Raji (cell line): ENCODE measurements around the gene CASKIN2.

Source experiments
- POLR2A ChIP-seq: IDR thresholded peaks from 2 replicates; pipeline ENCODE4 v1.6.1; 2011; ENCODE audit warnings: low read depth, low read length, control low read depth; ENCODE audit not compliant: insufficient read depth

The CASKIN2 gene

GRCh38 chr17:75551266-75551665 lies 35.9 kb upstream of the CASKIN2 start:
- no peak for TF ChIP-seq POLR2A

- no peak for TF ChIP-seq POLR2A
These were observed 34.8 kb upstream of the CASKIN2 start for GRCh38 chr17:75550139-75550465.

GRCh38 chr17:75549246-75550138 lies 34.2 kb upstream of the CASKIN2 start:
- no peak for TF ChIP-seq POLR2A

- TF ChIP-seq POLR2A = no peak
These were observed 33.5 kb upstream of the CASKIN2 start for GRCh38 chr17:75548813-75549212.

- no peak for TF ChIP-seq POLR2A
These were observed 31.8 kb upstream of the CASKIN2 start for GRCh38 chr17:75547091-75547490.

- no peak for TF ChIP-seq POLR2A
These were observed 30.8 kb upstream of the CASKIN2 start for GRCh38 chr17:75546181-75546580.

- no peak for TF ChIP-seq POLR2A
These were observed 28.9 kb upstream of the CASKIN2 start for GRCh38 chr17:75544250-75544649.

DNA sequence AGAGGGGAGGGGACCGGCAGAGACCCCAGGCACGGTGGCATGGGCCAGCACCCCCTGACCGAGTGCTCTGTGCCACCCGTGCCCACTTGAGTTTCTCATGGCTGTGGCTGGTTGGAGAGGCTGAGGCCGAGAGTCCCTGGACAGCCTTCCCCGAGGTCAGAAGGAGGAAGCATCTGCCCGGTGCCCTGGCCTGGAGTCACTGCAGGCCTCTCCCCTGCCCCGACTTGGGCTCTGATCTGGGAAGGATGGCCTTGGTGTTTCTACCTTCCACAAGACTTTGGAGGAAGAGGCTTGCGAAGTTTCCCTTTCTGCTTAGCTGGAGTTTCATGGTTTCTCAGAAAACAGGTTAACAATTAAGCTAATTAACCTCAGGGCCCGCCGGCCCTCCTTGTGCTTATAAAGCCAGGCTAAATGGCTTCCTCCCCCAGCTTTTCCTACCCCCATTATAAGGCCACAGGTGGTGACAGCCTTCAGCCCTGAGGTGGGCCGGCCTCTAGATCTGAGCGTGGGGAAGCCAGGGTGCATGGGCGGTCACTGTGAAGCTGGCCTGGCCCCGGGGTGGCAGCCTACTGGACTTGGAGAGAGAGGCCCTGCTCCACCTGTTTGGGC lies 27.5 kb upstream of the CASKIN2 start:
- TF ChIP-seq POLR2A = no peak

- TF ChIP-seq POLR2A = no peak
These were observed 26.9 kb upstream of the CASKIN2 start for GRCh38 chr17:75542229-75542628.

DNA sequence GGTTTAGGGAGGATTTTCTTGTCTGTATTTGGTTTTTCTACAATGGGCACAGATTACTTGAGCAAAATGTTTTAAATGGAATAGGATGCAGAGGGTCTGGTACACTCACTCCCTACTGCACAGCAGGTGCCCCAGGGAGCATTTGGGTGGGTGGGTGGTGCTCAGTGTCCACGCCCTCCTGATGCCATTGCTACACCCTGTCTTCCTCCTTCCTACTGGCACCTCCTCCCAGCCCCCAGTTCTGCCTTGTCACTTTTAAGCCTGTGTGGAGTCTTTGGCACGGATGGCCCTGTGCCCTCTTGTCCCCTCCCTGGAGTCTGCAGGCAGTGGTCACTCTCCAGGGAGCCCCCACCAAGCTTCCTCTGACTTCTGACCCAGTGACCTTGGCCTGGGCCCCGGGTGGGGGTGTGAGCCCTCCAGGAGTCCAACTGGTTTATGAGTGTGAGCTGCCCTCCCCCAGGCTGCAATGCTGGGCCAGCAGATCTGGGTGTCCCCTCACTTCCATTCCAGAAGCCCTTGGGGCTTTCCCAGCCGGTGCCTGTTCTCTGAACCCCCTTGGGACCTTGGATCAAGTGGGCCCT lies 25.7 kb upstream of the CASKIN2 start:
- TF ChIP-seq POLR2A = no peak

- no peak for TF ChIP-seq POLR2A
These were observed 24.8 kb upstream of the CASKIN2 start for GRCh38 chr17:75539967-75540729.

DNA sequence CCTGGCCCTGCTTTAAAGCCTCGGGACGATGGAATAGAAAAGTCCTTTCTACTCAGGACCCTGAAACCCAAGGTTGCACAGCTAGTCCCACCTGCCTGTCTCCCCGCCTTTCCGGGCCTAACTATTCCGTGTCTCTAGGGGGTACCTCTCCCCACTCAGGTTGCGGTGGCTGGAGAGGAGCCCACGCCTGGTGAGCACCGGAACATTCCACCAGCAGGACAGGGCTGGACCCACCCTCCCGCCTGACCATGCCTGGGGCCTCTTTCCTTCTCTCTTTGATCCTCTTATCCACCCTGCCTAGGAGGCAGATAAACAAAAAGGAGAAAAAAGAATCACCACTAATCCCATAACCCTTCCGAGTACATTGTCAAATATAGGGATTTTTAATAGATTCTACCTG lies 21.0 kb upstream of the CASKIN2 start:
- TF ChIP-seq POLR2A = no peak

- no peak for TF ChIP-seq POLR2A
These were observed 20.5 kb upstream of the CASKIN2 start for GRCh38 chr17:75535871-75536270.

- no peak for TF ChIP-seq POLR2A
These were observed 19.8 kb upstream of the CASKIN2 start for GRCh38 chr17:75535119-75535537.

GRCh38 chr17:75531721-75532072 lies 16.4 kb upstream of the CASKIN2 start:
- no peak for TF ChIP-seq POLR2A
